ENCODE data around the gene KRT76.
"Not testable (repeated sequence)": the region's sequence is repeated elsewhere in the genome, so short reads cannot be mapped to it uniquely, and the experiment has no call there.

Gene KRT76

DNA sequence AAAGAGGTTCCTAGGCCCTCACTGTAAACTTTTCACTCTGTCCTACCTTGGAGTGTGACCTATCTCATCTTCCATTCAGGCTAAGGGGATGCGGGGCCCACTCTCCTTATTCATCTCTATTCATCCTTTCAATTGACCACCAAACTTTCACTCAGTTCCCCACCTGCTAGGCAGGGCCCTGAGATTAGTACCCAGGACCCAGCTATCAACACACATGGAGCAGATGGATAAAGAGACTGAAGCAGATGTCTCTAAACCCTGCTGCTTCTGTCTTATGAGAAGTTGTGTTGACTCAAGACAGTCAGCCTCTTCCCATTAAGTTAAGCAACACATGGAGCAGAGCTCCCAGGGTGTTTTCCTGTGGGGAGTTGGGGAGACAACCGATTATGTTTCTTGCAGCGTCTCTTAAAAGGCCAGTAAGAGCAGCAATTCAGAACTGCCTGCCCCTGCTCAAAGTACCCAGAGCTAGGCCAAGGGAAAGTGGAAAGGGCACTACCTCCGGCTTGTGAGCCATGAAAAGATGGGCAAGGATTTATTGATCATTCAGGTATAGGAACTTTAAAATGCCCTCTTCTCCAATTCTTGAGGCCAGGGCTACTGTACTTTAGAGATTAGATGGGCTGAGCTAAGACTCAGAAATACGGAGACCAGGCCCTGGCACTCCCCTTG is 10.7 kb downstream of the KRT76 start:
- no peak for DNase-seq (ENCODE audit: low spot score)
- no peak for TF ChIP-seq CTCF (IDR thresholded peaks at IDR 0.05)
- H3K27ac ChIP-seq: no peak overlapping the region
- H3K4me3 ChIP-seq: no peak overlapping the region

GRCh38 chr12:52765702-52766101 is 11.4 kb downstream of the KRT76 start:
- no peak overlapping the region for H3K4me3 ChIP-seq
- DNase-seq (ENCODE audit: low spot score): no peak
- no peak overlapping the region for H3K27ac ChIP-seq
- no peak for TF ChIP-seq CTCF (IDR thresholded peaks at IDR 0.05)

DNA sequence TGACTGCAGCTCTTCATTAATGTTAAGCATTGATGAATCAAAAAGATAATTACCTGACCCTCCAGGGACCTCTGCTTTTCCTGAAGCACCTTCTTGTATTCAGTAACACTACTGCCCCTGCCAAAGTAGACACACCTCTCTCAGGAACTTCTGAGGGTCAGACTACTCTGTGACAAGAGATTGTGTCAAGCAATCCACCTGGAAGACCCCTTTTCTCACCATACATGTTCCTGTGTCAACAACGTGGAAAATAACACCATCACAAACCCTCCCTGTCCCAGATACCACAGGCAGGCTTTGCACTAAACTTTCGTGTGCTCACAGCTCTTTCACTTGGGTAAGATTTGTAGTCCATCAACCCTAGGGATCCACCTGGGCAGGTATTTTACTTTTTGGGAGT is 13.2 kb downstream of the KRT76 start:
- no peak for TF ChIP-seq CTCF (IDR thresholded peaks at IDR 0.05)
- DNase-seq (ENCODE audit: low spot score): no peak
- Histone ChIP-seq H3K4me3 (no peak overlapping the region), H3K27ac (no peak overlapping the region)

DNA sequence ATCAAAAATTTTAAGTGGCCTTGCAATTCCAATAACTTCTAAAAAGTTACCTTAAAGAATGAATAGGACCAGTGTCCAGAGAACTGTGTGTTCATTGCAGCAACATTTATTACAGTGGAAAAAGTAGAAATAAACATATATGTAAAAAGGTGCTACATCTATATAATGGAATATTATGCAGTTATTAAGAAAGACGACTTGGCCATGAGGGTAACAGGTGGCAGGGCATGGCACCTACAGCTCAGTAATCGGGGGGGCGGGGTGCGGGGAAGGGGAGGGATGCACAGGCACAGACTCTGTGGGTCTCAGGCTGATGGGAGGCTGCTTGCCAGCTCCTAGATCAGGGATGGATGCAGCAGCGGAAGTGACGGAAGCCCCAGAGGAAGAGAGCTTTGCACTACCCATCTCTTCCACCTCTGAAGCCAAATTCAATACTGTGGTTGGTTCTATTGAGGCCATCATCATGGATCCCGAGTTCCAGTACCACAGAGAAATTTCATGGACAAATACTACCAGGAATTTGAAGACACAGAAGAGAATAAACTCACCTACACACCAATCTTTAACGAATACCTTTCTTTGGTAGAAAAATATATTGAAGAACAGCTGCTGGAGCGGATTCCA is 14.0 kb downstream of the KRT76 start:
- no peak for TF ChIP-seq CTCF (IDR thresholded peaks at IDR 0.05)
- DNase-seq (ENCODE audit: low spot score): no peak
- Histone ChIP-seq H3K27ac (no peak overlapping the region), H3K4me3 (no peak overlapping the region)

DNA sequence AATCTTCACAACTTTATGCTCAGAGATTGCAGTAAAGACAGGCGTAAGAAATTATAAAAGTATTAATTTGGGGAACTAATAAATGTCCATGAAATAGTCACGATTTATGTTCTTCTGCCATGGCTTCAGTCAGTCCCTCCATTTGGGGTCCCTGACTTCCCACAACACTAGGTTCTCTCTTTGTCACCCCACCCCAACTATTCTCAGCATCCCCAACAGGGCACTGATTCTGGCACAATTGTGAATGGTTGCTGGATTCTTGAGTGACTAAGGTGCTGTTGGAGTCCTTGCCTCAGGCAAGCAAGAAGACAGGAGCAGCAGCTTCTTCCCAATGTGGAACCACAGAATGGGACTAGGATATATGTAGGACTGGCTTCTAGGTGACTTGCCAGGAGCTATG is 15.3 kb downstream of the KRT76 start:
- Histone ChIP-seq H3K4me3 (no peak overlapping the region), H3K27ac (no peak overlapping the region)
- DNase-seq (ENCODE audit: low spot score): no peak
- no peak for TF ChIP-seq CTCF (IDR thresholded peaks at IDR 0.05)

- DNase-seq (ENCODE audit: low spot score); H3K4me3 ChIP-seq: not testable (repeated sequence)
Measured at GRCh38 chr12:52761218-52761617, 15.9 kb downstream of the KRT76 start.

DNA sequence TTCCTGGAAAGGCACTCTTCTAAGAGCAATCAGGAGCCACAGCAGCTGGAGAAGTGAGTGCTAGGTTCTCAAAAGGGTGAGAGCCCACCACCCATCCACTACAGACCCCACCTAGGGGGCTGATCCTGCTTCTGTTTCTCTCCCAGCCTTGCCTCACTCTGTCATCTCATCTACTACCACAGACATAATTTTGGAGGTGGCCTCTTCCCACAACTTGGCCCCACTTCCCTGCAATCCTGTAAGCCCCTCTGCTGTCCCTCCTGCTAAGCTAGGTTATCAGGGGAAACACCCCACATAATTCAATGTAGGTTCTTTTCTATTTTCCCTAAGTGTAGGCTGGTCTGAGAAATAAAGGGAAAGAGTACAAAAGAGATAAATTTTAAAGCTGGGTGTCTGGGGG is 16.5 kb downstream of the KRT76 start:
- Histone ChIP-seq H3K27ac (no peak overlapping the region), H3K4me3 (no peak overlapping the region)
- no peak for TF ChIP-seq CTCF (IDR thresholded peaks at IDR 0.05)
- DNase-seq (ENCODE audit: low spot score): no peak

More at GRCh38 chr12:52761218-52761617, 15.9 kb downstream of the KRT76 start:
- not testable (repeated sequence) for H3K27ac ChIP-seq
